Measurements from ENCODE around the gene ERBIN. TPM values are rescaled to one million over a fixed set of nuclear protein-coding genes. Genes with fewer than 3 reads are reported as not detected.

ERBIN gene
- total and polyA plus RNA-seq, 9 of the 15 experiments (the other 6 are each of a cell fraction or from before 2014, with no cell fraction given), result 11.9 to 72.8 (median 41.7) TPM

DNA sequence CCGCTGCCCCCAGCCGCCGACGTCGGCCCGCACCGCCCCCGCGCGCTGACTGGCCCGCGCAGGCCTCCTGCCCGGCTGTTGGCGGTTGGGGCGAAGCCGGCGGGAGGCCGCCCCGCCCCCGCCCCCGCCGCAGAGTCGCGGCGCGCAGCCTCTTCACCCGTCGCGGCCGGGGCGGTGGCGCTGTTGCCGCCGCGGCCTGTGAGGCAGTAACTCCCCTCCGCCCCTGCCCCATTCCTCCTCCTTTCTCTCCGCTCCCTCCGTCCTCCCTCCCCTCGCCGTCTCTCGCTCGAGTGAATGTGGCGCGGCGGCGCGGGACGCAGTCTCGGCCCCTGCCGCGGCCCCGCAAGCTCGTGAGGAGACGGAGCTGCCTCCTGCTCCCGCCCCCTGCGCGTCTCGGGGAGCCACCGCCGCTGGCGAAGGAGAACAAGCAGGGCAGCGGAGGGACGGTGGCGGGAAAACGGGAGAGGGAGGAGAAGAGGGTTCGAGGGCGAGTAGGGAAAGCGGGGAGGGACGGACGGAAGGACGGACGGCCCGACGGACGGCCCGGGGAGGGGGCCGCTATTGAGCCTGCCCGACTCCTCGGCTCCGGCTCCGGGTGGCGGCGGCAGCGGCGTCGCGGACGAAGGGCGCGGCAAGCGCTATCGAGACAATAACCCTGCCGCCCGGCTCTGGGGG is 637 bp upstream of the ERBIN start (continued):
- TF ChIP-seq SIN3B (IDR thresholded peaks at IDR 0.05; ENCODE audit: low read depth) (0 out of 2 replicates have a peak, but pooled peaks have one; percentile 7), CBX1 (IDR thresholded peaks at IDR 0.05; ENCODE audit: low read depth) (peak; percentile 84), ZNF766 (CRISPR knock-in tag; conservative IDR thresholded peaks at IDR 0.05) (no peak), FUS (optimal IDR thresholded peaks at IDR 0.05; ENCODE audit: low read depth, low read length) (peak; percentile 47), CREM (IDR thresholded peaks at IDR 0.05; ENCODE audit: low read depth) (peak; percentile 58; the same call in 1 of the 2 replicates), GABPB1 (CRISPR knock-in tag; IDR thresholded peaks at IDR 0.05) (no peak; the same call in none of the 2 replicates), ZNF263 (CRISPR knock-in tag; IDR thresholded peaks at IDR 0.05; ENCODE audit: borderline replicate concordance) (peak; percentile 99), COPS2 (conservative IDR thresholded peaks at IDR 0.05) (no peak), ZNF253 (CRISPR knock-in tag; conservative IDR thresholded peaks at IDR 0.05) (no peak), POLR2H (tag; IDR thresholded peaks at IDR 0.05; ENCODE audit: low read depth) (peak; percentile 65; the same call in 1 of the 2 replicates), ZNF830 (CRISPR knock-in tag; IDR thresholded peaks at IDR 0.05) (no peak; the same call in 1 of the 2 replicates), MECOM (CRISPR knock-in tag; IDR thresholded peaks at IDR 0.05) (no peak), ZNF140 (CRISPR knock-in tag; IDR thresholded peaks at IDR 0.05) (no peak), ETV5 (CRISPR knock-in tag; IDR thresholded peaks at IDR 0.05; ENCODE audit: low read depth) (no peak; the same call in 1 of the 2 replicates)
- TF ChIP-seq, protein P1, sequence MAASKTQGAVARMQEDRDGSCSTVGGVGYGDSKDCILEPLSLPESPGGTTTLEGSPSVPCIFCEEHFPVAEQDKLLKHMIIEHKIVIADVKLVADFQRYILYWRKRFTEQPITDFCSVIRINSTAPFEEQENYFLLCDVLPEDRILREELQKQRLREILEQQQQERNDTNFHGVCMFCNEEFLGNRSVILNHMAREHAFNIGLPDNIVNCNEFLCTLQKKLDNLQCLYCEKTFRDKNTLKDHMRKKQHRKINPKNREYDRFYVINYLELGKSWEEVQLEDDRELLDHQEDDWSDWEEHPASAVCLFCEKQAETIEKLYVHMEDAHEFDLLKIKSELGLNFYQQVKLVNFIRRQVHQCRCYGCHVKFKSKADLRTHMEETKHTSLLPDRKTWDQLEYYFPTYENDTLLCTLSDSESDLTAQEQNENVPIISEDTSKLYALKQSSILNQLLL (CRISPR knock-in tag; IDR thresholded peaks at IDR 0.05; ENCODE audit: borderline replicate concordance), result no peak
- TF ChIP-seq, protein P2, sequence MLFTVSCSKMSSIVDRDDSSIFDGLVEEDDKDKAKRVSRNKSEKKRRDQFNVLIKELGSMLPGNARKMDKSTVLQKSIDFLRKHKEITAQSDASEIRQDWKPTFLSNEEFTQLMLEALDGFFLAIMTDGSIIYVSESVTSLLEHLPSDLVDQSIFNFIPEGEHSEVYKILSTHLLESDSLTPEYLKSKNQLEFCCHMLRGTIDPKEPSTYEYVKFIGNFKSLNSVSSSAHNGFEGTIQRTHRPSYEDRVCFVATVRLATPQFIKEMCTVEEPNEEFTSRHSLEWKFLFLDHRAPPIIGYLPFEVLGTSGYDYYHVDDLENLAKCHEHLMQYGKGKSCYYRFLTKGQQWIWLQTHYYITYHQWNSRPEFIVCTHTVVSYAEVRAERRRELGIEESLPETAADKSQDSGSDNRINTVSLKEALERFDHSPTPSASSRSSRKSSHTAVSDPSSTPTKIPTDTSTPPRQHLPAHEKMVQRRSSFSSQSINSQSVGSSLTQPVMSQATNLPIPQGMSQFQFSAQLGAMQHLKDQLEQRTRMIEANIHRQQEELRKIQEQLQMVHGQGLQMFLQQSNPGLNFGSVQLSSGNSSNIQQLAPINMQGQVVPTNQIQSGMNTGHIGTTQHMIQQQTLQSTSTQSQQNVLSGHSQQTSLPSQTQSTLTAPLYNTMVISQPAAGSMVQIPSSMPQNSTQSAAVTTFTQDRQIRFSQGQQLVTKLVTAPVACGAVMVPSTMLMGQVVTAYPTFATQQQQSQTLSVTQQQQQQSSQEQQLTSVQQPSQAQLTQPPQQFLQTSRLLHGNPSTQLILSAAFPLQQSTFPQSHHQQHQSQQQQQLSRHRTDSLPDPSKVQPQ (CRISPR knock-in tag; IDR thresholded peaks at IDR 0.05; ENCODE audit: borderline replicate concordance), result no peak
- TF ChIP-seq, protein P3, sequence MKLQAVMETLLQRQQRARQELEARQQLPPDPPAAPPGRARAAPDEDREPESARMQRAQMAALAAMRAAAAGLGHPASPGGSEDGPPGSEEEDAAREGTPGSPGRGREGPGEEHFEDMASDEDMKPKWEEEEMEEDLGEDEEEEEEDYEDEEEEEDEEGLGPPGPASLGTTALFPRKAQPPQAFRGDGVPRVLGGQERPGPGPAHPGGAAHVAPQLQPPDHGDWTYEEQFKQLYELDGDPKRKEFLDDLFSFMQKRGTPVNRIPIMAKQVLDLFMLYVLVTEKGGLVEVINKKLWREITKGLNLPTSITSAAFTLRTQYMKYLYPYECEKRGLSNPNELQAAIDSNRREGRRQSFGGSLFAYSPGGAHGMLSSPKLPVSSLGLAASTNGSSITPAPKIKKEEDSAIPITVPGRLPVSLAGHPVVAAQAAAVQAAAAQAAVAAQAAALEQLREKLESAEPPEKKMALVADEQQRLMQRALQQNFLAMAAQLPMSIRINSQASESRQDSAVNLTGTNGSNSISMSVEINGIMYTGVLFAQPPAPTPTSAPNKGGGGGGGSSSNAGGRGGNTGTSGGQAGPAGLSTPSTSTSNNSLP (IDR thresholded peaks at IDR 0.05; ENCODE audit: borderline replicate concordance, low read depth, low read length), result no peak
- TF ChIP-seq, protein P4, sequence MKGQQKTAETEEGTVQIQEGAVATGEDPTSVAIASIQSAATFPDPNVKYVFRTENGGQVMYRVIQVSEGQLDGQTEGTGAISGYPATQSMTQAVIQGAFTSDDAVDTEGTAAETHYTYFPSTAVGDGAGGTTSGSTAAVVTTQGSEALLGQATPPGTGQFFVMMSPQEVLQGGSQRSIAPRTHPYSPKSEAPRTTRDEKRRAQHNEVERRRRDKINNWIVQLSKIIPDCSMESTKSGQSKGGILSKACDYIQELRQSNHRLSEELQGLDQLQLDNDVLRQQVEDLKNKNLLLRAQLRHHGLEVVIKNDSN (CRISPR knock-in tag; IDR thresholded peaks at IDR 0.05), result no peak
- TF ChIP-seq, protein P5, sequence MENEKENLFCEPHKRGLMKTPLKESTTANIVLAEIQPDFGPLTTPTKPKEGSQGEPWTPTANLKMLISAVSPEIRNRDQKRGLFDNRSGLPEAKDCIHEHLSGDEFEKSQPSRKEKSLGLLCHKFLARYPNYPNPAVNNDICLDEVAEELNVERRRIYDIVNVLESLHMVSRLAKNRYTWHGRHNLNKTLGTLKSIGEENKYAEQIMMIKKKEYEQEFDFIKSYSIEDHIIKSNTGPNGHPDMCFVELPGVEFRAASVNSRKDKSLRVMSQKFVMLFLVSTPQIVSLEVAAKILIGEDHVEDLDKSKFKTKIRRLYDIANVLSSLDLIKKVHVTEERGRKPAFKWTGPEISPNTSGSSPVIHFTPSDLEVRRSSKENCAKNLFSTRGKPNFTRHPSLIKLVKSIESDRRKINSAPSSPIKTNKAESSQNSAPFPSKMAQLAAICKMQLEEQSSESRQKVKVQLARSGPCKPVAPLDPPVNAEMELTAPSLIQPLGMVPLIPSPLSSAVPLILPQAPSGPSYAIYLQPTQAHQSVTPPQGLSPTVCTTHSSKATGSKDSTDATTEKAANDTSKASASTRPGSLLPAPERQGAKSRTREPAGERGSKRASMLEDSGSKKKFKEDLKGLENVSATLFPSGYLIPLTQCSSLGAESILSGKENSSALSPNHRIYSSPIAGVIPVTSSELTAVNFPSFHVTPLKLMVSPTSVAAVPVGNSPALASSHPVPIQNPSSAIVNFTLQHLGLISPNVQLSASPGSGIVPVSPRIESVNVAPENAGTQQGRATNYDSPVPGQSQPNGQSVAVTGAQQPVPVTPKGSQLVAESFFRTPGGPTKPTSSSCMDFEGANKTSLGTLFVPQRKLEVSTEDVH (IDR thresholded peaks at IDR 0.05; ENCODE audit: low read depth, partially characterized antibody), result peak; percentile 80

Measured in K562 (cell line).